Right lobe of liver (tissue), 4 donors: ENCODE results near the gene FAXDC2.

ENCODE experiments used
- POLR2A ChIP-seq: fragments of 450-650 bp; IDR thresholded peaks from one replicate; pipeline ENCODE4 v1.6.1; 2017; ENCODE audit warnings: antibody characterized with exemption, mild to moderate bottlenecking
- TF ChIP-seq, protein P1 (sequence below), 4 donors: fragments of 200-600 bp in 3 of 4; fragments of 450-650 bp in 1 of 4; IDR thresholded peaks; one replicate each; pipeline versions ENCODE4 v1.5.1 to v1.8.0; 2016 to 2022; ENCODE audit warnings: antibody characterized with exemption in 4 of 4, mild to moderate bottlenecking in 2 of 4
- donor health status: DM: no; HTN: no; CAD: no.
- donor health status: DM: no; HTN: no; CAD: no.
- donor health status: DM: no; HTN: yes; CAD: no.

DNA sequence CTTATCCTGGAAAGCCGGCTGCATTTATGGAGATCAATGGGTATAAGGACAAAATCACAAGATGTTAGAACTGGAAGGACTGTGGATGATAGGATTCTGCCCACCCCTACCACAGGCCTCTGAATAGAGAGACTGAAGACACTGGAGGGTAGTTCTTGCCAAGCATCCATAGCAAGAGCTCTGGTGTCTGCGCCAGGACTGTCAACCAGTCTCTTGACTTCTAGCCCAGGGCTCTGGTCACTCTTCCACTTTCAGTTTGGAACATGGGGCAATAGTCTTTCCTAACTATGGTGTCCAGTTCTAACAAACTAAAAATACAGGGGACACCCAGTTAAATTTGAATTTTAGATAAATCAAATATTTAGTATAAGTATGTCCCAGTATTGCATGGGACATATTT is 71.9 kb downstream of the FAXDC2 start:
- TF ChIP-seq, protein P1, sequence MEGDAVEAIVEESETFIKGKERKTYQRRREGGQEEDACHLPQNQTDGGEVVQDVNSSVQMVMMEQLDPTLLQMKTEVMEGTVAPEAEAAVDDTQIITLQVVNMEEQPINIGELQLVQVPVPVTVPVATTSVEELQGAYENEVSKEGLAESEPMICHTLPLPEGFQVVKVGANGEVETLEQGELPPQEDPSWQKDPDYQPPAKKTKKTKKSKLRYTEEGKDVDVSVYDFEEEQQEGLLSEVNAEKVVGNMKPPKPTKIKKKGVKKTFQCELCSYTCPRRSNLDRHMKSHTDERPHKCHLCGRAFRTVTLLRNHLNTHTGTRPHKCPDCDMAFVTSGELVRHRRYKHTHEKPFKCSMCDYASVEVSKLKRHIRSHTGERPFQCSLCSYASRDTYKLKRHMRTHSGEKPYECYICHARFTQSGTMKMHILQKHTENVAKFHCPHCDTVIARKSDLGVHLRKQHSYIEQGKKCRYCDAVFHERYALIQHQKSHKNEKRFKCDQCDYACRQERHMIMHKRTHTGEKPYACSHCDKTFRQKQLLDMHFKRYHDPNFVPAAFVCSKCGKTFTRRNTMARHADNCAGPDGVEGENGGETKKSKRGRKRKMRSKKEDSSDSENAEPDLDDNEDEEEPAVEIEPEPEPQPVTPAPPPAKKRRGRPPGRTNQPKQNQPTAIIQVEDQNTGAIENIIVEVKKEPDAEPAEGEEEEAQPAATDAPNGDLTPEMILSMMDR (IDR thresholded peaks at IDR 0.05) = no peak
- TF ChIP-seq POLR2A = no peak
